Liver (tissue), 2 donors: ENCODE data around the gene OR7G1.

Experiments used
- CTCF ChIP-seq: fragments of 150-350 bp; IDR thresholded peaks from 2 replicates; pipeline ENCODE4 v1.5.1; 2017; ENCODE audit warnings: improper control_type of control experiment, low read depth, low read length; ENCODE audit not compliant: missing input control
- MAX ChIP-seq: IDR thresholded peaks from 2 replicates; pipeline ENCODE4 v1.6.1; 2016; ENCODE audit warnings: antibody characterized with exemption
- donor health status: healthy.

GRCh38 chr19:9070066-9070465, 45.5 kb downstream of the OR7G1 start:
- TF ChIP-seq CTCF (no peak), MAX (no peak)
